Endometrial microvascular endothelial cells (primary cell): ENCODE results near the gene OMP. TPM values are rescaled to one million over a fixed set of nuclear protein-coding genes. Genes with fewer than 3 reads are reported as not detected.

Source experiments
- in situ Hi-C: cut with HindIII; loops from 2 replicates; pipeline ENCODE4 v1.10.0; 2017; ENCODE audit warnings: low sequenced_read_pairs, low pct_unique_long_range_greater_than_20kb; ENCODE audit errors: inconsistent ontology term
- total RNA-seq: library from RNA; depleted of rRNA; stranded (reverse); fragments of >200 nt; gene quantifications from one replicate; pipeline ENCODE4 v1.2.3, GENCODE V29; 2015; ENCODE audit errors: inconsistent ontology term

OMP gene
- total RNA-seq, 1 donor from 2014 or later = not detected

DNA sequence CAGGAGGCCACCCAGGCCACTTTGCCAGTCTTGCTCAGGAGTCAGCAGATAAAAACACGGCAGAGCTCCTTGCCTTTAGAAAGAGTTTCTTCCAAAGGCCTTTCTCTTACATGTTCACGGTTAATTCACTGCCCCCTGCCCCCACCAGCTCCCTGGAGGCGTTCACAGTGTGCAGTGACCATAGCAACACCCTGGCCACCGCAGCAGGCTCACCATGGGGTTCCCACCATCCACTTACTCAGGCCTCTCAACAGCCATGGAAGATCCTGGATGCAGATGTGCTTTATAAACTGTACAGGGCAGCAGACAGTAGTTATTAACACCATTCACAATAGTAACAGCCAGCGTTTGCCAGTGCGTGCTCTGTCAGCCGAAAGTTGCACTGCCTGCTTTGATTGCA is 14.9 kb downstream of the OMP start:
- in situ Hi-C loops = no loop called here

DNA sequence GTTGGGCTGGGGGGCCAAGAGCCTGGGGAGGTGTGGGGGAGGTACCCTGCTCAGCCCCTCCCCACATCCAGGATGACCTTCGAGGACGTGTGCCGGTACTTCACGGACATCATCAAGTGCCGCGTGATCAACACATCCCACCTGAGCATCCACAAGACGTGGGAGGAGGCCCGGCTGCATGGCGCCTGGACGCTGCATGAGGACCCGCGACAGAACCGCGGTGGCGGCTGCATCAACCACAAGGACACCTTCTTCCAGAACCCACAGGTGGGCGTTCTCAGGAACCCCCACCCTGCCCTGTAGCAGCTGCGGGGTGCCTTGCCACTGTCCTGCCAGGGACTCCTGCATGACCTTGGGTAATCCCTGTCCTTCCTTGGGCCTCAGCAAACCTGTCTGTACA is 15.4 kb downstream of the OMP start:
- in situ Hi-C loops = no loop called here

DNA sequence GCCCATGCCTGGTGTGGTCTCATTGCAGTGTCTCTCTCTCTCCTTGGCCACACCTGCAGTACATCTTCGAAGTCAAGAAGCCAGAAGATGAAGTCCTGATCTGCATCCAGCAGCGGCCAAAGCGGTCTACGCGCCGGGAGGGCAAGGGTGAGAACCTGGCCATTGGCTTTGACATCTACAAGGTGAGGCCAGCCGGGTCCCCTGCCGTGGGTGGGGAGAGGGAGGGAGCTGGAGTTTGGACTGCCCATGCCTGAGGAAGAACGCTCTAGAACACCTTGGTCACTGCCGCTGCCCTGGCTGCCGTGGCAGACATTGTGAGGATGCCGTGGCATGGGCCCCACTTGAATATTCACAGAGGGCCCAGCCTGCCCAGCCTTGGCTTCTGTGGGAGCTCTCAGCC is 16.3 kb downstream of the OMP start:
- in situ Hi-C loops = no loop called here

DNA sequence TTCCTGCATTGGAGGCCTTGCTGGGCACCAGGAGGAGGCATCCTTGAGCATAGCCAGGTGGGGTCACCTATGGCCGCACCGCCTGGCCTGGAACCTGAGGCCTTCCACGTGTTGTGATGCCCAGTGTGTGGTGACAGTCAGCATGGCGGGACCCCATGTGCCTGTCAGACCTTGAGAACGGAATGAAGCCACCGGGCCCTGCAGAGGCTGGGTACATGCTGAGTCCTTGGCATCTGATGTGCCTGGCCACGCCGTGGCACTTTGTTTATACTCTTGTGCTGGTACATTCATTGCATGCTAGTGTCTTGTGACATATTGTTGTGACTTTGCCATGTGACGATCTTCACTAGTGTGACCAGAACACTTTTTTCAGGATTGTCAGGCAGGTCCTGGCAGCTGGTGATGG is 16.9 kb downstream of the OMP start:
- in situ Hi-C loops = no loop called here

GRCh38 chr11:77120571-77120970 is 17.9 kb downstream of the OMP start:
- in situ Hi-C loops = no loop called here

GRCh38 chr11:77121096-77121640 is 18.5 kb downstream of the OMP start:
- in situ Hi-C loops = no loop called here

DNA sequence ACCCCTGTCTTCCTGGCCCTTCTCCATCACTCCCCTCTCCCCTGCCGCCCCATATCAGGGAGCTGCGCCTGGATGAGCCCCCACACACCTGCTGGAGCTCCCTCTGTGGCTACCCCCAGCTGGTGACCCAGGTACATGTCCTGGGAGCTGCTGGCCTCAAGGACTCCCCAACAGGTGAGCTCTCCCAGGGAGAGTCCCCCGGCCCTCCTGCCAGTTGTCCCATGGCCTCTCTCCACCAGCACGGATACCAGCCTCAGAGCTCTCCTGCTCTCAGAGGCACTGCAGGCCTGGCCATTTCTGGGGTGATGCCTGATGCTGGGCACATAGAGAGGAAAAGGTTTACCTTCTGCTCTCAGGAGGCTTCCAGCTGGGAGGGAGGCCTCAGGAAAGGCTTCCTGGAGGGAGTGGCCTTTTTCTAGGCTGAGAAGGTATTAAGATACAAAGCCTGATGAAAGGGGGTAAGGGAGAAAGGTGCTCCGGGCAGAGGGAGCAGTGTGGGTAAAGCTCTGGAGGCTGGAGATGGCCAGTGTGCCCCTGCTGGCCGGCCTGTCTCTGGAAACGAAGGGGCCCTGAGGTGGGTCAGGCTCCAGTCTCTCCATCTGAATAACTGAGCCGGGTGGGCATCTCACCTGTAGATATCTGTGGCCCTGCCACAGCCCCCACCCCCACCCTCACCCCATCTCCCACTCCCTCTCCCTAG is 19.4 kb downstream of the OMP start:
- in situ Hi-C loops = no loop called here

GRCh38 chr11:77122576-77123212 is 20.1 kb downstream of the OMP start:
- in situ Hi-C loops = no loop called here

GRCh38 chr11:77123591-77123990 is 21.0 kb downstream of the OMP start:
- in situ Hi-C loops = no loop called here

DNA sequence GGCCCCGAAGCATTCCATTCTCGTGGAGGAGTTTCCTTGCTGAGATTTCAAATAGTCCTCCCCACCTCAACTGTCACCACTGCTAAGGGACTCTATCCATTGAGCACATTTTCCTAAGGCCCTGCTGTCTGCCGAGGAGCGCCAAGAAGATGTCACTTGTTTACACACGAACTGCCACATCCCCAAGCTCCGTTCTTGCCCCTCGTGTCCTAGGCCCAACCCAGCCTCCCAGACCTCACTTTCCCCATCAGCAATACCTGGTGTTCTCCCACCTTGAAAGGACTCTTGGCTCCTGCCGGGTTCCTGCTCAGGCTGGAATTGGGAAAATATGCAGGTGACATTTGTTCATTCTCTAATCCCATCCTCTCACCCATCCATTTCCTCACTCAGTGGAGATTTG is 21.4 kb downstream of the OMP start:
- in situ Hi-C loops = no loop called here

DNA sequence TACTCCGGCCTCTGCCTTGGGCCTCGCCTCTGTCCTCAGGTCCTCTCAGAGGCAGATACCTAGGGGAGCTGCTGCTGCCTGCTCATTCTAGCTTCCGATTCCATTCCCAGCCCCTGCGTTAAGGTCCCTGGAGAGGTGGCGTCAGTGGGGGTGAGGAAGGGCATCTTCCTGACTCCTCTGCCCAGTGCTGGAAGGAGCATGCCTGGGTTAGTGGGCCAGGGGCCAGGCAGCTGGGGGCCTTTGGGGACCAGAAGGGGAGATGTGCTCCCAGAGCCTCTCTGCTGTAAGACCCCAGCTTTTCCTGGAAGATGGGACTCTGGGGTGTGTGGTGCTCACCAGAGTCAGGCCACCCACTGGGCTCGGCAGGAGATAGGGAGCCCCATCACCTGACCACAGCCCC is 21.8 kb downstream of the OMP start:
- in situ Hi-C loops = no loop called here

DNA sequence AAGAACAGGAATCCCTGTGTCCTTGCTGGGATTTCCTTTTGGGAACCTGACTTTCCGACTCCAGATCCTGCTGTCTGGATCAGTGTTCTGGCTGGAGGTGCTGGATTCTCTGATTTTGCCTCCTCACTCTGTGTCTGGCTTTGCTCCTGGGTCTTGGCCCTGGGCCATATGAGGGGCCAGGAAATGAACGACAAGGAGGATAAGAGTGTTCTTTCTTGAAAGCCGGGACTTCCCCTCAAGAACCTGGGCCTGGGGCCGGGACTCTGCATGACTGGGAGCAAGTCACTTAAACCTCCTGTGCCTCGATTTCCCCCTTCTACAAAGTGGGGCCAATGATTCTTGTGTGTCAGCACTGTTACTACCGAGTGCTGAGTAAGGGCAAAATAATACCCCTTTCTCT is 22.6 kb downstream of the OMP start:
- in situ Hi-C loops = no loop called here

GRCh38 chr11:77125695-77126094 is 23.1 kb downstream of the OMP start:
- in situ Hi-C loops = no loop called here

DNA sequence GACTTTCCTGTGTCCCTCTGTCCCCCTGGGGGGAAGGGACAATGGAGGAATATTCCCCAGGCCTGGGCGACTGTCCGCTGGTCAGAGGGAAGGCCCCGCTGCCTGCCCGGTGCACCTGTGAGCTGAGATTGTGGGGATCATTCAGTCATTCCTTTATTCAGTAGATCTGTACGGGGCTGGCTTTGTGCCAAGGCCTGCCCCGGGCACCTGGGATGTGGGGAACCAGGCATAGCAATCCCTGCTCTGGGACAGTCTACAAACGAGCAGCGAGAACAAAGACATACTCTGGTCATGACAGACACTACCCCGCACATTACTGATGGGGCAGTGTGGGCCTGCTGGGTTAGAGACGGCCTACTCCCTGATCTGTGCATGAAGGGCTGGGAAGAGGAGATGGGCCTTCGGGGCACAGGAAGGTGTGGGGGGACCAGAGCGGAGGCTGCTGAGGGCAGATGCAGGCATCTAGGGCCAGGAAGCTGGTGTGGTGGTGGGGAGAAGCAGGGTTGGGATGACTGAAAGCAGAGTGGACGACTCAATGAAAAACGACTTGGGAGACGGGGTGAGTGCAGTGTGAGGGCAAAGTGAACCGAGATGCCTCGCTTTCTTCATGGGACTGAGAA is 23.6 kb downstream of the OMP start:
- in situ Hi-C loops = no loop called here

GRCh38 chr11:77126861-77127234 is 24.2 kb downstream of the OMP start:
- in situ Hi-C loops = no loop called here

GRCh38 chr11:77127235-77127911 is 24.7 kb downstream of the OMP start:
- in situ Hi-C loops = no loop called here

DNA sequence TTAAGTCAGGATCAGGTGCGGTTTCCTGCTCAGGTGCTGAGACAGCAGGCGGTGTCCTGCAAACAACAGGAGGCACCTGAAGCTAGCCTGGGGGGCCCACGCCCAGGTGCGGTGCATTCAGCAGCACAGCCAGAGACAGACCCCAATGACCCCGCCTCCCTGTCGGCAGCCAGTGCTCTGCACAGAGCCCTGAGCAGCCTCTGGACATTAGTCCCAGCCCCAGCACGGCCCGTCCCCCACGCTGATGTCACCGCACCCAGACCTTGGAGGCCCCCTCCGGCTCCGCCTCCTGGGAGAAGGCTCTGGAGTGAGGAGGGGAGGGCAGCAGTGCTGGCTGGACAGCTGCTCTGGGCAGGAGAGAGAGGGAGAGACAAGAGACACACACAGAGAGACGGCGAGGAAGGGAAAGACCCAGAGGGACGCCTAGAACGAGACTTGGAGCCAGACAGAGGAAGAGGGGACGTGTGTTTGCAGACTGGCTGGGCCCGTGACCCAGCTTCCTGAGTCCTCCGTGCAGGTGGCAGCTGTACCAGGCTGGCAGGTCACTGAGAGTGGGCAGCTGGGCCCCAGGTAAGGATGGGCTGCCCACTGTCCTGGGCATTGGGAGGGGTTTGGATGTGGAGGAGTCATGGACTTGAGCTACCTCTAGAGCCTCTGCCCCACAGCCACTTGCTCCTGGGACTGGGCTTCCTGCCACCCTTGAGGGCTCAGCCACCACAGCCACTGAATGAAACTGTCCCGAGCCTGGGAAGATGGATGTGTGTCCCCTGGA is 25.5 kb downstream of the OMP start, which contains the start of gene MYO7A:
Gene MYO7A, plus strand, starts transcription at position 327 of the 772 bp plus-strand sequence. CDS start 2,389 bp downstream, outside the sequence.
- in situ Hi-C loops = no loop called here

DNA sequence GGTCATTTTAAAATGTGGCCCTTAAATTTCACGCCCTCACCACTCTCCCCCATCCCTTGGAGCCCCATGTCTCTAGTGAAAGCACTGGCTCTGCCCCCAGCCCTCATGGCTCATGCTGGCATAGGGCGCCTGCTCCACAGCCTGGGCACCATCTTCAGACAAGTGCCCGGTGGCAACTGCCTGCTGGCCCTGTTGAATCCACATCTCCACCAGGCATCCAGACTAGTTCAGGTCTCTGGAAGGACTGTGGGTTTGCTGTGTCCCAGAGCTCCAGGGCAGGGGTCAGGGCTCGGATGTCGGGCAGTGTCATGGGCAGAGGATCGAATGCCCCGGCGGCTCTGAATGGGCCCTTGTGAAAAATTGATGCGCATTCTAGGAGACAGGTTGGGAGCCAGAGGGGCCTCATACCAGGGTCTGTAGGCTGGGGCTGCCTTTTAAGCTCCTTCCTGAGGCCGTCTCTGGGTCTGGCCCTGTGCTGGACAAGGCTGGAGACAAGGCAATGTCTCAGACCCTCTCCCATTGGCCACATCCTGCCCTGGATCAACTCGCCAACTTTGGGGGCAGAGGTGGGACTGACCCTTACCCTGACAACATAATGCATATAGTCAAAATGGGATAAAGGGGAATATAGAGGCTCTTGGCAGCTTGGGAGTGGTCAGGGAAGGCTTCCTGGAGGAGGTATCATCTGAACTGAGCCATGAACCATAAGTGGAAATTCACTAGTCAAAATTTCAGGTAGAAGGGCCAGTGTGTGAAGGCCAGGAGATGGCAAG is 26.6 kb downstream of the OMP start:
- in situ Hi-C loops = no loop called here
